Gastroesophageal sphincter (tissue), 4 donors: ENCODE measurements around the gene KIF17. TPM values are rescaled to one million over a fixed set of nuclear protein-coding genes. Genes with fewer than 3 reads are reported as not detected.
A peak's percentile ranks its signal among the peaks of the same experiment; 100 is the strongest.

Source experiments
- ATAC-seq: fragments of 150-250 bp; one replicate; pipeline ENCODE4 v1.9.1; 2016; ENCODE audit warnings: mild to moderate bottlenecking, moderate library complexity
- H3K27ac ChIP-seq, 4 donors: fragments of 200-600 bp; sonication (generic) in 3 of 4; 1 replicate in 3 of 4; 2 replicates in 1 of 4; pipeline ENCODE4 v1.5.1; 2016 to 2019
- H3K27me3 ChIP-seq: fragments of 200-600 bp; sonication (generic); one replicate; pipeline ENCODE4 v1.5.1; 2019
- H3K36me3 ChIP-seq, 2 donors: fragments of 200-600 bp; sonication (generic); one replicate each; pipeline ENCODE4 v1.5.1; 2019; ENCODE audit warnings: control low read depth in 1 of 2
- H3K4me1 ChIP-seq, 3 donors: fragments of 200-600 bp; sonication (generic); 1 replicate in 2 of 3; 2 replicates in 1 of 3; pipeline ENCODE4 v1.5.1; 2016 to 2019; ENCODE audit warnings: control low read depth in 2 of 3
- H3K4me3 ChIP-seq, 2 donors: fragments of 200-600 bp; sonication (generic); one replicate each; pipeline ENCODE4 v1.5.1; 2019; ENCODE audit warnings: mild to moderate bottlenecking in 1 of 2, moderate library complexity in 1 of 2
- H3K9me3 ChIP-seq, 3 donors: fragments of 200-600 bp; sonication (generic); one replicate each; pipeline ENCODE4 v1.5.1; 2017 to 2019; ENCODE audit warnings: control low read depth in 2 of 3
- EP300 ChIP-seq: sonication (generic); formaldehyde crosslinking; IDR thresholded peaks from one replicate; pipeline ENCODE4 v1.6.1; 2017; ENCODE audit warnings: antibody characterized with exemption, mild to moderate bottlenecking
- POLR2A ChIP-seq, 2 donors: fragments of 450-650 bp; IDR thresholded peaks; one replicate each; pipeline ENCODE4 v1.6.1; 2017; ENCODE audit warnings: antibody characterized with exemption in 2 of 2, mild to moderate bottlenecking in 2 of 2, moderate library complexity in 1 of 2
- POLR2AphosphoS5 ChIP-seq: sonication (generic); formaldehyde crosslinking; IDR thresholded peaks from one replicate; pipeline ENCODE4 v1.6.1; 2017; ENCODE audit warnings: antibody characterized with exemption
- WGBS, 2 donors: methylation state at CpG; one replicate each; pipeline ENCODE4 v1.1.5; 2018; ENCODE audit warnings: low coverage in 1 of 2; 5-methylcytosine and 5-hydroxymethylcytosine counted together
- total RNA-seq, 4 donors: library from RNA; depleted of rRNA; stranded (reverse); fragments of >200 nt; gene quantifications; one replicate each; pipeline ENCODE4 v1.1.0, GENCODE V29; 2016
- TF ChIP-seq, protein P1 (sequence below), 4 experiments: fragments of 200-600 bp in 2 of 4; fragments of 450-650 bp in 2 of 4; sonication (generic) in 1 of 4; IDR thresholded peaks; one replicate each; pipeline ENCODE4 v1.5.1; 2017 to 2019; ENCODE audit warnings: antibody characterized with exemption in 4 of 4, mild to moderate bottlenecking in 2 of 4, moderate library complexity in 2 of 4

KIF17 gene
- total RNA-seq, 4 donors from 2014 or later = 0.47 to 11.8 (median 7.5) TPM

DNA sequence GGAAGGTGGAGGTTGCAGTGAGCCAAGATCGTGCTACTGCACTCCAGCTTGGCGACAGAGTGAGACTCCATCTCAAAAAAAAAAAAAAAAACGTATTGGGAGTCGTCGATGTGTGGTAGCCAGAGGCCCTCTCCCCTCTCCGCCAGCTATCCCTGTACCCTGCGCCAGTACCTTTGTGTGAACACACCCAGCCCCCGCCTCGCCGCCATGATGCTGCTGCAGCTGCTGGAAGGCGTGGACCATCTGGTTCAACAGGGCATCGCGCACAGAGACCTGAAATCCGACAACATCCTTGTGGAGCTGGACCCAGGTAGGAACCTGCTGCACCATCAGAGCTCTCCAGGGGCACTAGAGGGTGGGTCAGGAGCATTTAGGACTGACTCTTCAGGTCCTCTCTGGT lies 72.4 kb downstream of the KIF17 start:
- ATAC-seq = no peak
- WGBS, 2 donors = 50 to 67% methylated on average over 1 to 4 of the region's 14 CpGs
- no peaks in the 10 kb centered on the region for H3K9me3 ChIP-seq
- H3K4me1 ChIP-seq = no peaks in the 10 kb centered on the region
- no peak overlapping the region for H3K27ac ChIP-seq
- H3K4me3 ChIP-seq = no peak overlapping the region
- no peaks in the 10 kb centered on the region for H3K27me3 ChIP-seq
- peaks cover 0 to 99% of the 10 kb centered on the region in 2 donors for H3K36me3 ChIP-seq
- TF ChIP-seq, protein P1, sequence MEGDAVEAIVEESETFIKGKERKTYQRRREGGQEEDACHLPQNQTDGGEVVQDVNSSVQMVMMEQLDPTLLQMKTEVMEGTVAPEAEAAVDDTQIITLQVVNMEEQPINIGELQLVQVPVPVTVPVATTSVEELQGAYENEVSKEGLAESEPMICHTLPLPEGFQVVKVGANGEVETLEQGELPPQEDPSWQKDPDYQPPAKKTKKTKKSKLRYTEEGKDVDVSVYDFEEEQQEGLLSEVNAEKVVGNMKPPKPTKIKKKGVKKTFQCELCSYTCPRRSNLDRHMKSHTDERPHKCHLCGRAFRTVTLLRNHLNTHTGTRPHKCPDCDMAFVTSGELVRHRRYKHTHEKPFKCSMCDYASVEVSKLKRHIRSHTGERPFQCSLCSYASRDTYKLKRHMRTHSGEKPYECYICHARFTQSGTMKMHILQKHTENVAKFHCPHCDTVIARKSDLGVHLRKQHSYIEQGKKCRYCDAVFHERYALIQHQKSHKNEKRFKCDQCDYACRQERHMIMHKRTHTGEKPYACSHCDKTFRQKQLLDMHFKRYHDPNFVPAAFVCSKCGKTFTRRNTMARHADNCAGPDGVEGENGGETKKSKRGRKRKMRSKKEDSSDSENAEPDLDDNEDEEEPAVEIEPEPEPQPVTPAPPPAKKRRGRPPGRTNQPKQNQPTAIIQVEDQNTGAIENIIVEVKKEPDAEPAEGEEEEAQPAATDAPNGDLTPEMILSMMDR (IDR thresholded peaks at IDR 0.05) = no peak
- TF ChIP-seq EP300 (no peak), POLR2AphosphoS5 (no peak), POLR2A (IDR thresholded peaks at IDR 0.05) (no peak)

DNA sequence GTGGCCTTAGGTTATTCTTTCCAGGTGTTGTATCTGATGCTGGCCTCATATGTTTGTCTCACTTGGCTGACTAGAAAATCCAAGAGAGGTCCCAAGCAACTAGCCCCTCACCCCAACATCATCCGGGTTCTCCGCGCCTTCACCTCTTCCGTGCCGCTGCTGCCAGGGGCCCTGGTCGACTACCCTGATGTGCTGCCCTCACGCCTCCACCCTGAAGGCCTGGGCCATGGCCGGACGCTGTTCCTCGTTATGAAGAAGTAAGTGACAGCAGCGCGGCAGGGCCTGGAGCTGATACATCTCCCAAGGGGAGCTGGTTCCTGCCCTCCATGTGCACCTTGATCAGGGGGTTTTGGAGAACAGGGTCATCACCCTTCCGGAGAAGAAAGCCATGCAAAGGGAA lies 73.4 kb downstream of the KIF17 start:
- Histone ChIP-seq H3K27ac (no peak overlapping the region), H3K27me3 (no peaks in the 10 kb centered on the region), H3K36me3 (peaks cover 0 to 99% of the 10 kb centered on the region in 2 donors), H3K4me3 (no peak overlapping the region), H3K9me3 (no peaks in the 10 kb centered on the region), H3K4me1 (no peaks in the 10 kb centered on the region)
- no peak for ATAC-seq
- TF ChIP-seq, protein P1 (IDR thresholded peaks at IDR 0.05) = no peak
- no peak for TF ChIP-seq EP300
- TF ChIP-seq POLR2AphosphoS5 = no peak
- no peak for TF ChIP-seq POLR2A (IDR thresholded peaks at IDR 0.05)
- WGBS, 2 donors = 79% methylated on average over 2 of the region's 13 CpGs; no CpG with 5 or more reads in 1 of the 2 donors

DNA sequence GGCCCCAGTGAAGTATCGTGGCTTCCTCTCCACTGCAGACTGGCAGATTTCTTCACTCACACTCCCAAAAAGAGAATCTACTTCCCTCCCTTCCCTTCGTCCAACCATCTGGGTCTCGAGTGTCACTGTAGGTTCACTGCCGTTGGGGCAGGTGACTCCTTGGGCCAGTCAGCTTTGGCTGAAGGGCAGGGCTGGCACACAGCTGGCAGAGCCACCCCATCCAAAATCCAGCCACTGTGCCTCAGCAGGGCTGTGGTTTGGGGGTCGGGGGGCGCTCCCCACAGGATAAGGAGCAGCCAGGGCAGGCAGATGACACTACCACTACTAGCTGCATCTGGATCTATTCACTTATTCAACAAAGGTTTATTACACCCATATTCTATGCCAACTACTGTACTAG lies 74.7 kb downstream of the KIF17 start:
- no peaks in the 10 kb centered on the region for H3K27me3 ChIP-seq
- ATAC-seq = no peak
- no peak overlapping the region for H3K4me3 ChIP-seq
- H3K4me1 ChIP-seq = no peaks in the 10 kb centered on the region
- no peak overlapping the region for H3K27ac ChIP-seq
- WGBS, 2 donors = 61 to 62% methylated on average over 3 of the region's 6 CpGs
- TF ChIP-seq POLR2A (IDR thresholded peaks at IDR 0.05) = no peak
- TF ChIP-seq, protein P1 (IDR thresholded peaks at IDR 0.05) = no peak
- TF ChIP-seq EP300 = no peak
- no peak for TF ChIP-seq POLR2AphosphoS5
- H3K36me3 ChIP-seq = peaks cover 0 to 99% of the 10 kb centered on the region in 2 donors
- H3K9me3 ChIP-seq = no peaks in the 10 kb centered on the region

DNA sequence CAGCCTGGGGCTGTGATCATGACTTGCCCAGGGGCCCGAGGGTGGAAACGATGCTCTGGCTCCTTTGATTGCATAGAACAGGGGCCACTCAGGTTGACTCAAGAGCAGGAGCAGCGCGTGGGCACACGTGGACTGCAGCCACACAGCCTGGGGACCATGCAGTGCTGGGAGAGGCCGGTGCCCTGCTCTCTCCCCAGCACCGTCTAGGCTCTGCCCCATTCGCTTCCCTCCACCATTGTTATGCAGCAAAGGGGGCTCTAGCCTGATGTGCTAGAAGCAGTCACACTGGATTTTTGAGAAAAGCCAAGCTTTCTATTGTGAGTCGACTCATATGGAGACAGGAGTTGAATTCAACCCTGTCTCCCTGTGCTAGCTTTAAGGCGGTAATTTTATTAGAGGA lies 75.8 kb downstream of the KIF17 start:
- 68 to 100% methylated on average over 1 to 4 of the region's 10 CpGs for WGBS, 2 donors
- H3K9me3 ChIP-seq = no peaks in the 10 kb centered on the region
- peaks cover 0 to 4% (median 0%) of the 10 kb centered on the region in 3 donors for H3K4me1 ChIP-seq
- no peak overlapping the region for H3K27ac ChIP-seq
- no peaks in the 10 kb centered on the region for H3K27me3 ChIP-seq
- no peak for ATAC-seq
- peaks cover 0 to 99% of the 10 kb centered on the region in 2 donors for H3K36me3 ChIP-seq
- no peak overlapping the region for H3K4me3 ChIP-seq
- no peak for TF ChIP-seq EP300
- TF ChIP-seq, protein P1 (IDR thresholded peaks at IDR 0.05) = no peak
- no peak for TF ChIP-seq POLR2A (IDR thresholded peaks at IDR 0.05)
- TF ChIP-seq POLR2AphosphoS5 = no peak

DNA sequence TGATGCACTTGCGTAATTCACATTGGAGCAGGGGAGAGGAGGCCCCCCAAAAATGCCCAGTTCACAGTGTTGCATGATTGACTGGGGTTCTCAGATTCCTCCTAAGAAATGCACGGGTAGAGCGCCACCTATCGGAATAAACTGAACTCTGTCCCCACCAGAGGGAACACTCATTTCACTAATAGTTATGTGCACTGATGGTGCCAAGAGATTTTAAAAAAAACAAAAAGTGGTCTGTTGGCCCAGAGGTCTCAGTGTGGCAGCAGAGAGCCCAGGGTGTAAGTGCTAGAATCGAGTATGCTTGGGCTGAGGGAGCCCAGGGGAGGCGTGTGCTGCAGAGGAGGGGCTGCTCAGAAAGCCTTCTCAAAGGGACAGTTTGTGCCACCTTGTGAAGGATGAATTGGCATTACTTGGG lies 77.6 kb downstream of the KIF17 start:
- Histone ChIP-seq H3K36me3 (peaks cover 0 to 91% of the 10 kb centered on the region in 2 donors), H3K4me1 (peaks cover 0 to 21% (median 1%) of the 10 kb centered on the region in 3 donors), H3K27me3 (no peaks in the 10 kb centered on the region), H3K4me3 (no peak overlapping the region), H3K9me3 (no peaks in the 10 kb centered on the region), H3K27ac (no peak overlapping the region)
- 7 to 20% methylated on average over 1 to 5 of the region's 6 CpGs for WGBS, 2 donors
- peak; percentile 57 for ATAC-seq
- TF ChIP-seq POLR2A (IDR thresholded peaks at IDR 0.05) (no peak), EP300 (no peak), POLR2AphosphoS5 (no peak)
- TF ChIP-seq, protein P1 (IDR thresholded peaks at IDR 0.05) = peak; percentile 65 to 78 (median 71)
